H1 (cell line): ENCODE data around the gene MVK. TPM values are rescaled to one million over a fixed set of nuclear protein-coding genes. Genes with fewer than 3 reads are reported as not detected.

Experiments
- CTCF ChIA-PET: fragments of 300-600 bp; sonication (Branson Sonifier 250); formaldehyde crosslinking; loops from one replicate; lab custom pipeline; 2021; ENCODE audit not compliant: partially characterized antibody; lab: Charles Lee
- POLR2A ChIA-PET: fragments of 300-600 bp; sonication (Branson Sonifier 250); formaldehyde crosslinking; loops from one replicate; lab custom pipeline; 2021; ENCODE audit warnings: inconsistent platforms; ENCODE audit not compliant: partially characterized antibody; lab: Charles Lee
- DNase-seq, 2 experiments: peaks; one replicate each; pipeline versions ENCODE4 v3.0.0 to v3.0.0-alpha.2; 2010 to 2022; ENCODE audit warnings: low spot score in 2 of 2, low read depth in 1 of 2, mixed read lengths in 1 of 2
- FAIRE-seq: peaks from 2 replicates; lab custom pipeline; 2011; peaks lifted over from hg19 to GRCh38; lab: Jason Lieb, UNC
- H2AFZ ChIP-seq: 2 replicates; pipeline ENCODE4 v1.8.1; 2012; ENCODE audit warnings: low read length, inconsistent platforms
- H2AK5ac ChIP-seq: 2 replicates; pipeline ENCODE4 v1.6.1; 2013; ENCODE audit warnings: low read depth, low read length
- H2BK120ac ChIP-seq: replicated peaks from 2 replicates; pipeline ENCODE3; 2013; ENCODE audit warnings: low read depth, low read length, inconsistent platforms
- H2BK12ac ChIP-seq: 2 replicates; pipeline ENCODE4 v1.6.1; 2013; ENCODE audit warnings: low read depth, low read length
- H2BK15ac ChIP-seq: 2 replicates; pipeline ENCODE4 v1.6.1; 2013; ENCODE audit warnings: low read length
- H2BK20ac ChIP-seq: 2 replicates; pipeline ENCODE4 v1.6.1; 2013; ENCODE audit warnings: low read length
- H2BK5ac ChIP-seq: 2 replicates; pipeline ENCODE4 v1.6.1; 2013; ENCODE audit warnings: low read depth, low read length
- H3K14ac ChIP-seq: 2 replicates; pipeline ENCODE4 v1.6.1; 2013; ENCODE audit warnings: inconsistent platforms; ENCODE audit not compliant: insufficient read length
- H3K18ac ChIP-seq: 2 replicates; pipeline ENCODE4 v1.6.1; 2013; ENCODE audit warnings: low read length; ENCODE audit errors: extremely low read depth
- H3K23ac ChIP-seq: 2 replicates; pipeline ENCODE4 v1.6.1; 2013; ENCODE audit warnings: inconsistent platforms; ENCODE audit not compliant: insufficient read length
- H3K23me2 ChIP-seq: 2 replicates; pipeline ENCODE4 v1.6.1; 2013; ENCODE audit warnings: low read depth, low read length
- H3K27ac ChIP-seq: 2 replicates; pipeline ENCODE4 v1.6.1; 2011; ENCODE audit warnings: low read depth, low read length, inconsistent platforms
- H3K27me3 ChIP-seq, 4 experiments: replicated peaks in 1 of 4; 1 replicate in 1 of 4; 2 replicates in 3 of 4; pipeline versions ENCODE4 v1.6.1 to v1.8.1; 2011 to 2013; ENCODE audit warnings: low read length in 3 of 4, mild to moderate bottlenecking in 3 of 4, inconsistent platforms in 2 of 4, mixed read lengths in 2 of 4, moderate library complexity in 1 of 4; ENCODE audit not compliant: control insufficient read depth in 3 of 4, insufficient read depth in 3 of 4; ENCODE audit errors: extremely low read depth in 1 of 4
- H3K36me3 ChIP-seq, 4 experiments: 2 replicates each; pipeline versions ENCODE4 v1.6.1 to v1.8.1; 2011 to 2013; ENCODE audit warnings: mild to moderate bottlenecking in 4 of 4, low read length in 3 of 4, moderate library complexity in 2 of 4, control low read depth in 1 of 4, inconsistent platforms in 1 of 4; ENCODE audit not compliant: insufficient read depth in 4 of 4, control insufficient read depth in 2 of 4
- H3K4ac ChIP-seq: replicated peaks from 2 replicates; pipeline ENCODE3; 2013; ENCODE audit warnings: low read length, low read depth, mixed read lengths, inconsistent platforms; ENCODE audit not compliant: insufficient read length
- H3K4me1 ChIP-seq, 4 experiments: replicated peaks in 1 of 4; 1 replicate in 1 of 4; 2 replicates in 3 of 4; pipeline versions ENCODE4 v1.6.1 to v1.8.1; 2011 to 2013; ENCODE audit warnings: low read length in 3 of 4, inconsistent platforms in 2 of 4, mixed read lengths in 1 of 4; ENCODE audit not compliant: insufficient read depth in 4 of 4, control insufficient read depth in 3 of 4
- H3K4me2 ChIP-seq, 2 experiments: 2 replicates each; pipeline versions ENCODE4 v1.6.1 to v1.8.1; 2011 to 2013; ENCODE audit warnings: low read depth in 2 of 2, low read length in 2 of 2, control low read depth in 1 of 2, inconsistent platforms in 1 of 2, mild to moderate bottlenecking in 1 of 2; ENCODE audit not compliant: insufficient read depth in 1 of 2
- H3K4me3 ChIP-seq, 4 experiments: fragments of 200-600, 300-600 bp in 1 of 4; sonication (generic), shearing (Covaris generic), sonication (Bioruptor Twin) in 1 of 4; 2 replicates each; pipeline versions ENCODE4 v1.5.1 to v1.8.1; 2011 to 2016; ENCODE audit warnings: low read length in 4 of 4, low read depth in 3 of 4, control low read depth in 2 of 4, inconsistent platforms in 2 of 4, mild to moderate bottlenecking in 2 of 4, mixed read lengths in 1 of 4, moderate library complexity in 1 of 4; ENCODE audit not compliant: insufficient read depth in 2 of 4; ENCODE audit errors: extremely low read depth in 1 of 4
- H3K56ac ChIP-seq: replicated peaks from 2 replicates; pipeline ENCODE3; 2013; ENCODE audit warnings: low read depth, mild to moderate bottlenecking, mixed read lengths, low read length, inconsistent platforms; ENCODE audit not compliant: insufficient read length
- H3K79me1 ChIP-seq: 2 replicates; pipeline ENCODE4 v1.6.1; 2013; ENCODE audit warnings: low read depth, low read length, control low read depth
- H3K79me2 ChIP-seq, 2 experiments: 2 replicates each; pipeline versions ENCODE4 v1.6.1 to v1.8.1; 2012 to 2013; ENCODE audit warnings: low read length in 2 of 2, mild to moderate bottlenecking in 2 of 2, inconsistent platforms in 1 of 2; ENCODE audit not compliant: insufficient read depth in 2 of 2, control insufficient read depth in 1 of 2
- H3K9ac ChIP-seq, 4 experiments: replicated peaks in 1 of 4; 1 replicate in 1 of 4; 2 replicates in 3 of 4; pipeline versions ENCODE4 v1.6.1 to v1.8.1; 2011 to 2013; ENCODE audit warnings: low read depth in 3 of 4, low read length in 3 of 4, control low read depth in 2 of 4, mild to moderate bottlenecking in 2 of 4, moderate library complexity in 2 of 4, inconsistent platforms in 1 of 4; ENCODE audit errors: extremely low read depth in 1 of 4
- H3K9me3 ChIP-seq, 2 experiments: 2 replicates each; pipeline versions ENCODE4 v1.6.1 to v1.8.1; 2012 to 2013; ENCODE audit warnings: mild to moderate bottlenecking in 2 of 2, moderate library complexity in 2 of 2, control low read depth in 1 of 2, inconsistent platforms in 1 of 2, low read depth in 1 of 2, low read length in 1 of 2, mixed read lengths in 1 of 2; ENCODE audit not compliant: insufficient read depth in 2 of 2
- H4K20me1 ChIP-seq, 2 experiments: replicated peaks in 1 of 2; 2 replicates each; pipeline versions ENCODE3 to v1.8.1; 2011 to 2013; ENCODE audit warnings: inconsistent platforms in 2 of 2, low read length in 2 of 2, mild to moderate bottlenecking in 1 of 2; ENCODE audit not compliant: insufficient read depth in 2 of 2, control insufficient read depth in 1 of 2
- H4K5ac ChIP-seq: 2 replicates; pipeline ENCODE4 v1.6.1; 2013; ENCODE audit warnings: low read length, low read depth, mixed read lengths, inconsistent platforms; ENCODE audit not compliant: insufficient read length
- H4K8ac ChIP-seq: 2 replicates; pipeline ENCODE4 v1.8.0; 2013; ENCODE audit warnings: mild to moderate bottlenecking, moderate library complexity, low read length, inconsistent platforms; ENCODE audit not compliant: insufficient read depth; ENCODE audit errors: extremely low read depth
- H4K91ac ChIP-seq: replicated peaks from 2 replicates; pipeline ENCODE3; 2013; ENCODE audit warnings: low read length, mixed read lengths, inconsistent platforms; ENCODE audit not compliant: insufficient read length
- CREB1 ChIP-seq: IDR thresholded peaks from 2 replicates; pipeline ENCODE4 v1.6.1; 2012; ENCODE audit warnings: inconsistent platforms
- KDM1A ChIP-seq: fragments of 200-600, 300-600 bp; sonication (generic); IDR thresholded peaks from 2 replicates; pipeline ENCODE4 v1.7.1; 2016; ENCODE audit warnings: mild to moderate bottlenecking, low read length, borderline replicate concordance
- WGBS, 2 experiments: shearing (Covaris generic) in 1 of 2; methylation state at CpG; one replicate each; pipeline versions ENCODE4 v1.1.6 to v1.1.7; 2013 to 2015; ENCODE audit warnings: low lambda C conversion rate in 2 of 2, mixed read lengths in 2 of 2, inconsistent platforms in 1 of 2, low coverage in 1 of 2, missing lambda C conversion rate in 1 of 2; ENCODE audit not compliant: insufficient replicate concordance in 2 of 2, insufficient coverage in 1 of 2, insufficient read length in 1 of 2; ENCODE audit errors: extremely low coverage in 1 of 2, missing lambda C conversion rate in 1 of 2; 5-methylcytosine and 5-hydroxymethylcytosine counted together
- polyA plus RNA-seq, 7 experiments: library from polyadenylated mRNA; depleted of rRNA in 3 of 7; stranded (reverse) in 5 of 7; unstranded in 2 of 7; fragments of >200 nt in 5 of 7; fragments of 200-250 nt in 2 of 7; gene quantifications; 1 replicate in 5 of 7; 2 replicates in 1 of 7; 4 replicates in 1 of 7; pipeline versions ENCODE4 v1.2.1 to v1.2.3, GENCODE V29; 2011 to 2013; ENCODE audit warnings: missing spikeins in 2 of 7, mixed read lengths in 2 of 7
- total RNA-seq: library from RNA; stranded (reverse); fragmentation: NEBNext Ultra II Directional; extraction: Animal tissue kit (Norgen Biotek cat#: 25700); gene quantifications from 2 replicates; pipeline ENCODE4 v1.2.1, GENCODE V29; 2021

MVK gene
- total and polyA plus RNA-seq, 2 of the 8 experiments (the other 6 are each of a cell fraction or from before 2014, with no cell fraction given) = 15.7 to 20.9 TPM

DNA sequence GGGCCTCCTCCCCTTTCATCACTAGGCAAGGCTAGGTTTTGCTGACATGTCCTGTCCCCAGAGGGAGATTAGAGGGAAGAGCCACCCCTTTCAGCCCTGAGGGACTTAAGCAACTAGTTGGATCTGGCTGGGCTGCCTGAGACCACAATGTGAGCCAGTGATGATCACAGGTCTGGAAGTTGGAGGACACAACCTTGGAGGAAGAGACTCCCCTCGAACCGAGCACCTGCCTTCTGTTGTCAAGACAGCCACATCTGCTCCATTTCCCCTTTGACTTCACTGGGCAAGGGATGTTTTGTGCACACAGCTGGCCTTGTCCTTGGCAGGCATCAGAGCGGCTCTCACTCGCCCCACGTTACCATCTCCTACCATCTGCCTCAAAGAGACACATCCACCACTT lies 31.4 kb downstream of the MVK start:
- ChIA-PET CTCF (interaction anchor here (0.6 to 3.2 kb wide), 8 partner anchors 8 to 240 kb away, joined by 3 to 15 read pairs (median 6); no protein-coding TSS in a partner anchor), POLR2A (no interaction called here)
- WGBS, 2 experiments = 88% methylated on average over 5 of the region's 5 CpGs; no CpG with 5 or more reads in 1 of the 2 experiments
- Histone ChIP-seq H2AFZ (no peak overlapping the region), H4K20me1 (no peaks in the 10 kb centered on the region), H3K4ac (no peak overlapping the region), H3K23me2 (no peaks in the 10 kb centered on the region), H2BK15ac (no peak overlapping the region), H3K4me2 (no peak overlapping the region), H3K9me3 (no peaks in the 10 kb centered on the region), H2AK5ac (0 out of 2 replicates have a peak overlapping the region, but pooled peaks have one; percentile 42), H3K79me1 (no peaks in the 10 kb centered on the region), H3K14ac (no peak overlapping the region), H4K8ac (no peak overlapping the region), H3K18ac (no peak overlapping the region), H4K91ac (no peak overlapping the region), H3K27me3 (0 out of 7 replicates have a peak, but pooled peaks cover 0 to 2% (median 0%) of the 10 kb centered on the region in 4 experiments), H3K27ac (no peak overlapping the region), H4K5ac (no peak overlapping the region), H2BK12ac (no peak overlapping the region), H3K79me2 (no peaks in the 10 kb centered on the region), H3K36me3 (no peaks in the 10 kb centered on the region), H2BK20ac (no peak overlapping the region), H3K23ac (no peak overlapping the region), H3K4me3 (no peak overlapping the region), H3K56ac (no peak overlapping the region), H3K4me1 (peaks cover 0 to 4% (median 1%) of the 10 kb centered on the region in 4 experiments; a peak in 5 of 7 replicates), H2BK5ac (no peak overlapping the region), H3K9ac (no peak overlapping the region), H2BK120ac (no peak overlapping the region)
- FAIRE-seq (no peak), DNase-seq (no peak)
- no peak for TF ChIP-seq KDM1A
- TF ChIP-seq CREB1 = no peak
